Measurements from ENCODE around the gene UBASH3B. TPM values are rescaled to one million over a fixed set of nuclear protein-coding genes. Genes with fewer than 3 reads are reported as not detected.

The UBASH3B gene
- total RNA-seq, 1 experiment from 2014 or later, result 10.3 TPM

DNA sequence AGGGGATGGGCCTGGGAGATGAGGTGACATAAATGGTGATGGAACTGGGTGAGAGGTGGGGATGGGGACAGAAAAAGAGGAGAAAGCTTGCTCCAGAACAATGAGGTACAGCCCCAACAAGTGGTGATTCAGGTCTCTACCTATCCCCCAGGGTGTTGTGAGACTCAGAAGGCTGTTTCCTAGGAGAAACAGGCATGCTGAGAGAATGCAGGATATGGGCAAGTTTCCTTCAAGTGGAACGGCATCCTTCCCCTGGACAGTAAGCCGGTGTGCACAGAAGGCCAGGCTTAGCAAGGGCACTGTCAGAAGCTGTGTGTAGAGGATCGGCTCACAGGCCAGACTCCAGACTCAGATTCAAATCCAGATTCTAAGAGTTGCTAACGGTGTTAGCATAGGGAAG, 148.6 kb downstream of the UBASH3B start:
- intact Hi-C loops (cut with micrococcal nuclease), result loop anchor here (5.0 kb wide), 2 partner anchors 222 to 258 kb away; partner anchors contain the start of gene HSPA8
- Mint-ChIP-seq H3K36me3 (ENCODE audit: insufficient read depth, unreplicated experiment) (no peaks in the 10 kb centered on the region), H3K4me3 (ENCODE audit: unreplicated experiment) (peak overlapping the region; percentile 55), H3K27ac (ENCODE audit: low read depth, unreplicated experiment) (peak overlapping the region; percentile 97), H3K9me3 (ENCODE audit: unreplicated experiment) (no peaks in the 10 kb centered on the region), H3K27me3 (ENCODE audit: insufficient read depth, unreplicated experiment) (no peaks in the 10 kb centered on the region), H3K4me1 (ENCODE audit: insufficient read depth, unreplicated experiment) (peaks cover 41% of the 10 kb centered on the region)
- peak; percentile 54 for DNase-seq (ENCODE audit: unreplicated experiment)
- POLR2A ChIA-PET, result interaction anchor here (0.6 to 2.7 kb wide), 12 partner anchors 10 to 258 kb away, joined by 3 to 16 read pairs (median 4); partner anchors contain the start of gene HSPA8
- BruUV-seq (replicated peaks), result TSS peak; percentile 80
- CTCF ChIA-PET, result interaction anchor here (0.6 to 5.9 kb wide), 6 partner anchors 8 to 259 kb away, joined by 3 to 26 read pairs (median 6); no protein-coding TSS in a partner anchor
- TF ChIP-seq CTCF (IDR thresholded peaks at IDR 0.05; ENCODE audit: unreplicated experiment), result no peak

GRCh38 chr11:122804796-122805195, 149.3 kb downstream of the UBASH3B start:
- H3K36me3 Mint-ChIP-seq (ENCODE audit: insufficient read depth, unreplicated experiment), result no peaks in the 10 kb centered on the region
- peak overlapping the region; percentile 97 for H3K27ac Mint-ChIP-seq (ENCODE audit: low read depth, unreplicated experiment)
- H3K27me3 Mint-ChIP-seq (ENCODE audit: insufficient read depth, unreplicated experiment), result no peaks in the 10 kb centered on the region
- H3K9me3 Mint-ChIP-seq (ENCODE audit: unreplicated experiment), result no peaks in the 10 kb centered on the region
- no peak for TF ChIP-seq CTCF (IDR thresholded peaks at IDR 0.05; ENCODE audit: unreplicated experiment)
- ChIA-PET POLR2A (interaction anchor here (0.6 to 2.7 kb wide), 8 partner anchors 11 to 226 kb away, joined by 3 to 16 read pairs (median 4); no protein-coding TSS in a partner anchor), CTCF (interaction anchor here (1.0 to 5.9 kb wide), 5 partner anchors 9 to 49 kb away, joined by 3 to 26 read pairs (median 7); no protein-coding TSS in a partner anchor)
- no TSS peak for BruUV-seq (replicated peaks)
- DNase-seq (ENCODE audit: unreplicated experiment), result no peak
- H3K4me1 Mint-ChIP-seq (ENCODE audit: insufficient read depth, unreplicated experiment), result peaks cover 45% of the 10 kb centered on the region
- H3K4me3 Mint-ChIP-seq (ENCODE audit: unreplicated experiment), result no peak overlapping the region
- intact Hi-C loops (cut with micrococcal nuclease), result loop anchor here (5.0 kb wide), 2 partner anchors 222 to 258 kb away; partner anchors contain the start of gene HSPA8

GRCh38 chr11:122807731-122808477, 152.4 kb downstream of the UBASH3B start:
- no TSS peak for BruUV-seq (replicated peaks)
- CTCF ChIA-PET, result interaction anchor here (0.6 to 5.9 kb wide), 5 partner anchors 11 to 227 kb away, joined by 4 to 26 read pairs (median 4); no protein-coding TSS in a partner anchor
- no peak for TF ChIP-seq CTCF (IDR thresholded peaks at IDR 0.05; ENCODE audit: unreplicated experiment)
- Mint-ChIP-seq H3K27ac (ENCODE audit: low read depth, unreplicated experiment) (peak overlapping the region; percentile 70), H3K9me3 (ENCODE audit: unreplicated experiment) (no peaks in the 10 kb centered on the region), H3K27me3 (ENCODE audit: insufficient read depth, unreplicated experiment) (no peaks in the 10 kb centered on the region), H3K4me3 (ENCODE audit: unreplicated experiment) (no peak overlapping the region), H3K4me1 (ENCODE audit: insufficient read depth, unreplicated experiment) (peaks cover 38% of the 10 kb centered on the region), H3K36me3 (ENCODE audit: insufficient read depth, unreplicated experiment) (no peaks in the 10 kb centered on the region)
- intact Hi-C loops (cut with micrococcal nuclease), result no loop called here
- no peak for DNase-seq (ENCODE audit: unreplicated experiment)
- POLR2A ChIA-PET, result interaction anchor here (1.2 kb wide), 1 partner anchor 12 kb away, joined by 4 read pairs; no protein-coding TSS in a partner anchor

- peaks cover 32% of the 10 kb centered on the region for H3K4me1 Mint-ChIP-seq (ENCODE audit: insufficient read depth, unreplicated experiment)
- no peak for TF ChIP-seq CTCF (IDR thresholded peaks at IDR 0.05; ENCODE audit: unreplicated experiment)
- H3K4me3 Mint-ChIP-seq (ENCODE audit: unreplicated experiment), result no peak overlapping the region
- H3K27me3 Mint-ChIP-seq (ENCODE audit: insufficient read depth, unreplicated experiment), result no peaks in the 10 kb centered on the region
- intact Hi-C loops (cut with micrococcal nuclease), result no loop called here
- H3K36me3 Mint-ChIP-seq (ENCODE audit: insufficient read depth, unreplicated experiment), result no peaks in the 10 kb centered on the region
- CTCF ChIA-PET, result interaction anchor here (0.9 to 5.9 kb wide), 3 partner anchors 12 to 45 kb away, joined by 4 to 26 read pairs (median 17); no protein-coding TSS in a partner anchor
- POLR2A ChIA-PET, result interaction anchor here (1.2 kb wide), 1 partner anchor 12 kb away, joined by 4 read pairs; no protein-coding TSS in a partner anchor
- DNase-seq (ENCODE audit: unreplicated experiment), result no peak
- no peaks in the 10 kb centered on the region for H3K9me3 Mint-ChIP-seq (ENCODE audit: unreplicated experiment)
- BruUV-seq (replicated peaks), result no TSS peak
- peak overlapping the region; percentile 70 for H3K27ac Mint-ChIP-seq (ENCODE audit: low read depth, unreplicated experiment)
Measured at GRCh38 chr11:122808478-122808869, 153.0 kb downstream of the UBASH3B start.
